Mesenchymal stem cell (in vitro differentiated cells and primary cell): ENCODE measurements around the gene TNPO3.
A peak's percentile ranks its signal among the peaks of the same experiment; 100 is the strongest.

Experiments
- DNase-seq: peaks from one replicate; pipeline ENCODE4 v3.0.0-alpha.2; 2013
- H2AFZ ChIP-seq: one replicate; pipeline ENCODE4 v1.6.1; 2013; ENCODE audit warnings: low read depth, mild to moderate bottlenecking, control low read depth, inconsistent platforms, low read length, moderate library complexity
- H2AK5ac ChIP-seq: 2 replicates; pipeline ENCODE4 v1.6.1; 2013; ENCODE audit warnings: low read length, moderate library complexity, mild to moderate bottlenecking, inconsistent platforms; ENCODE audit not compliant: severe bottlenecking
- H2BK120ac ChIP-seq: one replicate; pipeline ENCODE4 v1.6.1; 2013; ENCODE audit warnings: low read depth, mild to moderate bottlenecking, inconsistent platforms, low read length, moderate library complexity
- H2BK12ac ChIP-seq, 2 experiments: one replicate each; pipeline ENCODE4 v1.6.1; 2013; ENCODE audit warnings: inconsistent platforms in 2 of 2, low read length in 2 of 2, mild to moderate bottlenecking in 2 of 2, moderate library complexity in 2 of 2, control low read depth in 1 of 2
- H2BK15ac ChIP-seq: one replicate; pipeline ENCODE4 v1.6.1; 2013; ENCODE audit warnings: mild to moderate bottlenecking, low read depth, inconsistent platforms; ENCODE audit not compliant: poor library complexity, severe bottlenecking
- H2BK5ac ChIP-seq: 2 replicates; pipeline ENCODE4 v1.6.1; 2013; ENCODE audit warnings: low read depth, mild to moderate bottlenecking, low read length, control low read depth, inconsistent platforms; ENCODE audit not compliant: poor library complexity, severe bottlenecking
- H3K14ac ChIP-seq, 2 experiments: one replicate each; pipeline ENCODE4 v1.6.1; 2013; ENCODE audit warnings: inconsistent platforms in 2 of 2, low read length in 2 of 2, control low read depth in 1 of 2, mild to moderate bottlenecking in 1 of 2, moderate library complexity in 1 of 2
- H3K18ac ChIP-seq, 2 experiments: one replicate each; pipeline ENCODE4 v1.6.1; 2013; ENCODE audit warnings: inconsistent platforms in 2 of 2, low read length in 2 of 2, control low read depth in 1 of 2, low read depth in 1 of 2, mild to moderate bottlenecking in 1 of 2
- H3K23ac ChIP-seq, 2 experiments: one replicate each; pipeline ENCODE4 v1.6.1; 2013; ENCODE audit warnings: inconsistent platforms in 2 of 2, low read length in 2 of 2, mild to moderate bottlenecking in 2 of 2, moderate library complexity in 2 of 2, control low read depth in 1 of 2
- H3K27ac ChIP-seq: 2 replicates; pipeline ENCODE4 v1.5.1; 2013; ENCODE audit warnings: mild to moderate bottlenecking, moderate library complexity, low read length, control low read depth, inconsistent platforms; ENCODE audit not compliant: poor library complexity, severe bottlenecking
- H3K27me3 ChIP-seq, 2 experiments: 2 replicates each; pipeline versions ENCODE4 v1.6.1 to v1.7.0; 2013; ENCODE audit warnings: low read length in 2 of 2, mild to moderate bottlenecking in 2 of 2, moderate library complexity in 2 of 2, control low read depth in 1 of 2, inconsistent platforms in 1 of 2; ENCODE audit not compliant: control insufficient read depth in 1 of 2, insufficient read depth in 1 of 2
- H3K36me3 ChIP-seq, 2 experiments: 2 replicates each; pipeline versions ENCODE4 v1.6.1 to v1.7.0; 2013; ENCODE audit warnings: low read length in 2 of 2, control low read depth in 1 of 2, inconsistent platforms in 1 of 2, low read depth in 1 of 2, mild to moderate bottlenecking in 1 of 2; ENCODE audit not compliant: insufficient read depth in 2 of 2, control insufficient read depth in 1 of 2
- H3K4ac ChIP-seq, 2 experiments: one replicate each; pipeline ENCODE4 v1.6.1; 2013; ENCODE audit warnings: inconsistent platforms in 2 of 2, low read length in 2 of 2, mild to moderate bottlenecking in 2 of 2, moderate library complexity in 2 of 2, control low read depth in 1 of 2, low read depth in 1 of 2
- H3K4me1 ChIP-seq: 2 replicates; pipeline ENCODE4 v1.6.1; 2013; ENCODE audit warnings: low read depth, low read length, control low read depth; ENCODE audit not compliant: control insufficient read depth, insufficient read depth
- H3K4me2 ChIP-seq: 2 replicates; pipeline ENCODE4 v1.6.1; 2013; ENCODE audit warnings: low read length, mild to moderate bottlenecking, inconsistent platforms; ENCODE audit not compliant: poor library complexity, severe bottlenecking
- H3K4me3 ChIP-seq, 2 experiments: 2 replicates each; pipeline versions ENCODE4 v1.5.1 to v1.7.0; 2013; ENCODE audit warnings: low read length in 2 of 2, mild to moderate bottlenecking in 2 of 2, control low read depth in 1 of 2, low read depth in 1 of 2; ENCODE audit not compliant: insufficient read depth in 1 of 2
- H3K79me1 ChIP-seq: replicated peaks from 2 replicates; pipeline ENCODE4 v1.6.1; 2013; ENCODE audit warnings: mild to moderate bottlenecking, control low read depth, low read length, inconsistent platforms; ENCODE audit not compliant: poor library complexity, severe bottlenecking
- H3K9ac ChIP-seq: 2 replicates; pipeline ENCODE4 v1.7.0; 2013; ENCODE audit warnings: mild to moderate bottlenecking, low read length, moderate library complexity
- H3K9me3 ChIP-seq: 2 replicates; pipeline ENCODE4 v1.7.0; 2013; ENCODE audit warnings: mild to moderate bottlenecking, low read length; ENCODE audit not compliant: control insufficient read depth
- H4K8ac ChIP-seq: one replicate; pipeline ENCODE4 v1.6.1; 2013; ENCODE audit warnings: inconsistent platforms, mild to moderate bottlenecking, low read length, moderate library complexity
- H4K91ac ChIP-seq: one replicate; pipeline ENCODE4 v1.6.1; 2013; ENCODE audit warnings: mild to moderate bottlenecking, low read length, inconsistent platforms
- whole genome bisulfite sequencing: methylation state at CpG from one replicate; pipeline ENCODE4 v1.1.7; 2013; ENCODE audit warnings: mixed read lengths; 5-methylcytosine and 5-hydroxymethylcytosine counted together

Gene TNPO3

DNA sequence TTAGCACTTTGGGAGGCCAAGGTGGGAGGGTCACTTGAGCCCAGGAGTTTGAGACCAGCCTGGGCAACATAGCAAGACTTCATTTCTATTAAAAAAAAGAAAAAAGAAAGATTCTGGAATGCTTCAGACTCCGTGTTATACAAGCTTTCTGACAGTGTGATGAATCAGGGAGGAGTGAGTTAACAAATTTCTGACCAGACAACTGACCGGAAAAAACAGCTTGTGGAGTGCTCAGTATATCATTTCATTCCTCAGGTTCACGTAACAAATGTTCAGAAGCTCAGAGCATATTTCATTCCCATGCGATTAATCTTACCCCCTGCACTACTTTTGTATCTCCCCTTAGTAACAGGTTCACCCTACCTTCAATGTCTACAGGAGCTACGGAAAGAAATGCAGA, 28.6 kb upstream of the TNPO3 start:
- Histone ChIP-seq H3K14ac (no peak overlapping the region), H3K4me2 (no peak overlapping the region), H3K4me1 (no peaks in the 10 kb centered on the region), H3K27me3 (peaks cover 0 to 18% of the 10 kb centered on the region in 2 experiments), H3K4ac (no peak overlapping the region), H2BK15ac (no peak overlapping the region), H3K18ac (no peak overlapping the region), H2BK120ac (no peak overlapping the region), H2AK5ac (no peak overlapping the region), H4K8ac (no peak overlapping the region), H2BK5ac (no peak overlapping the region), H4K91ac (no peak overlapping the region), H3K9ac (peak overlapping the region; percentile 63), H3K23ac (no peak overlapping the region), H3K79me1 (no peaks in the 10 kb centered on the region), H3K4me3 (no peak overlapping the region), H3K27ac (no peak overlapping the region), H2BK12ac (no peak overlapping the region), H3K36me3 (no peaks in the 10 kb centered on the region), H3K9me3 (no peaks in the 10 kb centered on the region), H2AFZ (no peak overlapping the region)
- DNase-seq, result no peak
- WGBS, result 76% methylated on average over 5 of the region's 5 CpGs

GRCh38 chr7:129078455-129078854, 23.5 kb upstream of the TNPO3 start:
- WGBS, result 90% methylated on average over 2 of the region's 2 CpGs
- DNase-seq, result no peak
- no peaks in the 10 kb centered on the region for H3K36me3 ChIP-seq
- H3K9me3 ChIP-seq, result no peaks in the 10 kb centered on the region
- H3K4me2 ChIP-seq, result no peak overlapping the region
- no peak overlapping the region for H4K91ac ChIP-seq
- H3K27me3 ChIP-seq, result peaks cover 0 to 25% of the 10 kb centered on the region in 2 experiments
- no peak overlapping the region for H2AFZ ChIP-seq
- H3K9ac ChIP-seq, result no peak overlapping the region
- no peak overlapping the region for H3K18ac ChIP-seq
- no peak overlapping the region for H3K27ac ChIP-seq
- H4K8ac ChIP-seq, result no peak overlapping the region
- no peak overlapping the region for H2BK120ac ChIP-seq
- H3K23ac ChIP-seq, result no peak overlapping the region
- H3K14ac ChIP-seq, result no peak overlapping the region
- no peaks in the 10 kb centered on the region for H3K4me1 ChIP-seq
- H2BK15ac ChIP-seq, result no peak overlapping the region
- H3K4me3 ChIP-seq, result no peak overlapping the region
- no peak overlapping the region for H3K4ac ChIP-seq
- no peak overlapping the region for H2AK5ac ChIP-seq
- H3K79me1 ChIP-seq, result no peaks in the 10 kb centered on the region
- no peak overlapping the region for H2BK12ac ChIP-seq
- no peak overlapping the region for H2BK5ac ChIP-seq

- H3K14ac ChIP-seq, result no peak overlapping the region
- DNase-seq, result no peak
- H4K91ac ChIP-seq, result no peak overlapping the region
- H3K4me1 ChIP-seq, result no peaks in the 10 kb centered on the region
- H3K4me3 ChIP-seq, result no peak overlapping the region
- H3K27ac ChIP-seq, result no peak overlapping the region
- H3K27me3 ChIP-seq, result peaks cover 0 to 25% of the 10 kb centered on the region in 2 experiments
- no peaks in the 10 kb centered on the region for H3K79me1 ChIP-seq
- H3K9me3 ChIP-seq, result no peaks in the 10 kb centered on the region
- H3K18ac ChIP-seq, result no peak overlapping the region
- no peak overlapping the region for H3K9ac ChIP-seq
- H2AK5ac ChIP-seq, result no peak overlapping the region
- WGBS, result 80% methylated on average over 2 of the region's 2 CpGs
- H3K4me2 ChIP-seq, result no peak overlapping the region
- H4K8ac ChIP-seq, result no peak overlapping the region
- H2AFZ ChIP-seq, result no peak overlapping the region
- no peak overlapping the region for H3K23ac ChIP-seq
- no peak overlapping the region for H2BK120ac ChIP-seq
- no peak overlapping the region for H2BK15ac ChIP-seq
- no peak overlapping the region for H2BK5ac ChIP-seq
- no peak overlapping the region for H2BK12ac ChIP-seq
- H3K4ac ChIP-seq, result no peak overlapping the region
- H3K36me3 ChIP-seq, result no peaks in the 10 kb centered on the region
These were observed 22.0 kb upstream of the TNPO3 start for GRCh38 chr7:129076886-129077285.

GRCh38 chr7:129074994-129075393, 20.1 kb upstream of the TNPO3 start:
- 95% methylated on average over 1 of the region's 2 CpGs for WGBS
- no peaks in the 10 kb centered on the region for H3K9me3 ChIP-seq

More at GRCh38 chr7:129074994-129075393, 20.1 kb upstream of the TNPO3 start:
- H2BK12ac ChIP-seq, result no peak overlapping the region
- H2AFZ ChIP-seq, result no peak overlapping the region
- no peaks in the 10 kb centered on the region for H3K36me3 ChIP-seq
- no peak overlapping the region for H3K4me2 ChIP-seq
- H3K27me3 ChIP-seq, result peaks cover 0 to 21% of the 10 kb centered on the region in 2 experiments
- H3K23ac ChIP-seq, result no peak overlapping the region
- H3K9ac ChIP-seq, result no peak overlapping the region
- H4K8ac ChIP-seq, result no peak overlapping the region
- no peak for DNase-seq
- H3K4me1 ChIP-seq, result no peaks in the 10 kb centered on the region
- H3K14ac ChIP-seq, result no peak overlapping the region
- no peak overlapping the region for H3K18ac ChIP-seq
- no peak overlapping the region for H2BK5ac ChIP-seq
- no peak overlapping the region for H2BK15ac ChIP-seq
- no peak overlapping the region for H3K27ac ChIP-seq
- no peak overlapping the region for H2AK5ac ChIP-seq
- H2BK120ac ChIP-seq, result no peak overlapping the region
- H3K4me3 ChIP-seq, result no peak overlapping the region
- H3K4ac ChIP-seq, result no peak overlapping the region
- no peaks in the 10 kb centered on the region for H3K79me1 ChIP-seq
- no peak overlapping the region for H4K91ac ChIP-seq
